ENCODE results near the gene MTG1. TPM values are rescaled to one million over a fixed set of nuclear protein-coding genes. Genes with fewer than 3 reads are reported as not detected.
"Not testable (repeated sequence)": the region's sequence is repeated elsewhere in the genome, so short reads cannot be mapped to it uniquely, and the experiment has no call there.

The MTG1 gene
- total RNA-seq, 1 experiment from 2014 or later: 35.8 TPM

- DNase-seq (ENCODE audit: low read depth): no peak
These were observed 6.9 kb downstream of the MTG1 start for GRCh38 chr10:133400624-133401424.

- no peak for DNase-seq (ENCODE audit: low read depth)
These were observed 7.5 kb downstream of the MTG1 start for GRCh38 chr10:133401500-133401899.

GRCh38 chr10:133401981-133402725 is 8.2 kb downstream of the MTG1 start:
- no peak for DNase-seq (ENCODE audit: low read depth)

GRCh38 chr10:133403359-133403758 is 9.4 kb downstream of the MTG1 start:
- DNase-seq (ENCODE audit: low read depth): no peak

GRCh38 chr10:133403784-133404183 is 9.8 kb downstream of the MTG1 start:
- DNase-seq (ENCODE audit: low read depth): no peak

GRCh38 chr10:133405272-133405671 is 11.3 kb downstream of the MTG1 start:
- DNase-seq (ENCODE audit: low read depth): no peak

GRCh38 chr10:133405844-133406527 is 12.0 kb downstream of the MTG1 start:
- DNase-seq (ENCODE audit: low read depth): no peak

- DNase-seq (ENCODE audit: low read depth): no peak
These were observed 17.8 kb downstream of the MTG1 start for GRCh38 chr10:133411523-133412380.

- no peak for DNase-seq (ENCODE audit: low read depth)
These were observed 18.4 kb downstream of the MTG1 start for GRCh38 chr10:133412381-133412711.

- not testable (repeated sequence) for DNase-seq (ENCODE audit: low read depth)
These were observed 20.4 kb downstream of the MTG1 start for GRCh38 chr10:133414401-133414800.

GRCh38 chr10:133415752-133416151 is 21.8 kb downstream of the MTG1 start:
- DNase-seq (ENCODE audit: low read depth): no peak

- no peak for DNase-seq (ENCODE audit: low read depth)
These were observed 24.5 kb downstream of the MTG1 start for GRCh38 chr10:133418289-133418993.

- DNase-seq (ENCODE audit: low read depth): no peak
These were observed 25.4 kb downstream of the MTG1 start for GRCh38 chr10:133419211-133419950.

- DNase-seq (ENCODE audit: low read depth): no peak
These were observed 26.1 kb downstream of the MTG1 start for GRCh38 chr10:133420028-133420427.

- DNase-seq (ENCODE audit: low read depth): no peak
These were observed 26.6 kb downstream of the MTG1 start for GRCh38 chr10:133420579-133420978.

- DNase-seq (ENCODE audit: low read depth): no peak
These were observed 27.6 kb downstream of the MTG1 start for GRCh38 chr10:133421336-133422222.

GRCh38 chr10:133422223-133422806 is 28.4 kb downstream of the MTG1 start:
- DNase-seq (ENCODE audit: low read depth): no peak

- no peak for DNase-seq (ENCODE audit: low read depth)
These were observed 29.1 kb downstream of the MTG1 start for GRCh38 chr10:133422807-133423771.
